GM19025 (cell line): ENCODE data around the gene PPRC1.

Experiments used
- ATAC-seq: cut with Tn5 transposase; IDR thresholded peaks from one replicate; pipeline ENCODE4 v1.9.1; 2021; ENCODE audit warnings: mild to moderate bottlenecking, low read depth, moderate library complexity; ENCODE audit not compliant: unreplicated experiment

The PPRC1 gene

GRCh38 chr10:102132563-102133372, at the start of gene PPRC1:
Gene PPRC1 (plus strand): TSS chr10:102133040. CDS start chr10:102133069, 29 bp downstream.
- ATAC-seq = peak; percentile 89

GRCh38 chr10:102083541-102083940, 49.3 kb upstream of the PPRC1 start:
- ATAC-seq = no peak

- no peak for ATAC-seq
Observed at GRCh38 chr10:102085336-102085735, 47.5 kb upstream of the PPRC1 start.

- no peak for ATAC-seq
Observed at GRCh38 chr10:102086196-102086595, 46.6 kb upstream of the PPRC1 start.

- ATAC-seq = no peak
Observed at GRCh38 chr10:102090772-102091171, 42.1 kb upstream of the PPRC1 start.

- no peak for ATAC-seq
Observed at GRCh38 chr10:102096449-102096848, 36.4 kb upstream of the PPRC1 start.

- no peak for ATAC-seq
Observed at GRCh38 chr10:102101152-102101551, 31.7 kb upstream of the PPRC1 start.

GRCh38 chr10:102102421-102102820, 30.4 kb upstream of the PPRC1 start:
- no peak for ATAC-seq

GRCh38 chr10:102106998-102107397, 25.8 kb upstream of the PPRC1 start:
- no peak for ATAC-seq

- no peak for ATAC-seq
Observed at GRCh38 chr10:102109166-102110116, 23.4 kb upstream of the PPRC1 start.

- no peak for ATAC-seq
Observed at GRCh38 chr10:102111276-102111675, 21.6 kb upstream of the PPRC1 start.

GRCh38 chr10:102112210-102112817, 20.5 kb upstream of the PPRC1 start:
- no peak for ATAC-seq

- no peak for ATAC-seq
Observed at GRCh38 chr10:102113261-102113955, 19.4 kb upstream of the PPRC1 start.

GRCh38 chr10:102113956-102114857, 18.6 kb upstream of the PPRC1 start:
- peak; percentile 12 for ATAC-seq

GRCh38 chr10:102114861-102115618, 17.8 kb upstream of the PPRC1 start:
- peak; percentile 75 for ATAC-seq

GRCh38 chr10:102115775-102116174, 17.1 kb upstream of the PPRC1 start:
- no peak for ATAC-seq

GRCh38 chr10:102116656-102117055, 16.2 kb upstream of the PPRC1 start:
- ATAC-seq = no peak

GRCh38 chr10:102117391-102118159, 15.3 kb upstream of the PPRC1 start:
- no peak for ATAC-seq
